H9 (cell line): ENCODE results near the gene NPAS2. TPM values are rescaled to one million over a fixed set of nuclear protein-coding genes. Genes with fewer than 3 reads are reported as not detected.

ENCODE experiments used
- DNase-seq: peaks from one replicate; pipeline ENCODE4 v3.0.0-alpha.2; 2017
- H2AFZ ChIP-seq: one replicate; pipeline ENCODE4 v1.6.1; 2013; ENCODE audit warnings: mild to moderate bottlenecking, low read length, control low read depth, moderate library complexity
- H2AK5ac ChIP-seq: 2 replicates; pipeline ENCODE4 v1.6.1; 2013; ENCODE audit warnings: low read length, control low read depth, mixed read lengths; ENCODE audit not compliant: insufficient read length
- H2BK120ac ChIP-seq: one replicate; pipeline ENCODE4 v1.6.1; 2013; ENCODE audit warnings: low read depth, mild to moderate bottlenecking, low read length, control low read depth, inconsistent platforms; ENCODE audit not compliant: poor library complexity, severe bottlenecking
- H2BK12ac ChIP-seq: 2 replicates; pipeline ENCODE4 v1.6.1; 2013; ENCODE audit warnings: low read length, control low read depth, mixed read lengths, low read depth; ENCODE audit not compliant: insufficient read length
- H2BK15ac ChIP-seq: 2 replicates; pipeline ENCODE4 v1.6.1; 2013; ENCODE audit warnings: low read depth, low read length, control low read depth
- H2BK20ac ChIP-seq: one replicate; pipeline ENCODE4 v1.6.1; 2013; ENCODE audit warnings: low read depth, mild to moderate bottlenecking, low read length, control low read depth, inconsistent platforms; ENCODE audit not compliant: poor library complexity, severe bottlenecking
- H2BK5ac ChIP-seq: 2 replicates; pipeline ENCODE4 v1.6.1; 2013; ENCODE audit warnings: low read length, control low read depth, mixed read lengths; ENCODE audit not compliant: insufficient read length
- H3K14ac ChIP-seq: 2 replicates; pipeline ENCODE4 v1.6.1; 2013; ENCODE audit warnings: low read length, control low read depth; ENCODE audit not compliant: insufficient read depth
- H3K18ac ChIP-seq: 2 replicates; pipeline ENCODE4 v1.6.1; 2013; ENCODE audit warnings: low read depth, mild to moderate bottlenecking, mixed read lengths, low read length, control low read depth; ENCODE audit not compliant: insufficient read length
- H3K23ac ChIP-seq: 2 replicates; pipeline ENCODE4 v1.6.1; 2013; ENCODE audit warnings: low read length, control low read depth, mixed read lengths, low read depth; ENCODE audit not compliant: insufficient read length
- H3K23me2 ChIP-seq: 2 replicates; pipeline ENCODE4 v1.6.1; 2013; ENCODE audit warnings: low read depth, mild to moderate bottlenecking, mixed read lengths, low read length, control low read depth; ENCODE audit not compliant: insufficient read length, poor library complexity, severe bottlenecking
- H3K27ac ChIP-seq: 2 replicates; pipeline ENCODE4 v1.5.1; 2013; ENCODE audit warnings: low read length, control low read depth, mixed read lengths, low read depth; ENCODE audit not compliant: insufficient read length
- H3K27me3 ChIP-seq: 2 replicates; pipeline ENCODE4 v1.6.1; 2013; ENCODE audit warnings: low read length, control low read depth, inconsistent platforms; ENCODE audit not compliant: insufficient read depth
- H3K4ac ChIP-seq: 2 replicates; pipeline ENCODE4 v1.6.1; 2013; ENCODE audit warnings: low read depth, mild to moderate bottlenecking, control low read depth, inconsistent platforms, low read length, moderate library complexity
- H3K4me1 ChIP-seq: 2 replicates; pipeline ENCODE4 v1.6.1; 2013; ENCODE audit warnings: low read length, control low read depth, inconsistent platforms; ENCODE audit not compliant: insufficient read depth
- H3K4me2 ChIP-seq: 2 replicates; pipeline ENCODE4 v1.6.1; 2013; ENCODE audit warnings: low read length, control low read depth, mixed read lengths; ENCODE audit not compliant: insufficient read length, insufficient read depth
- H3K56ac ChIP-seq: 2 replicates; pipeline ENCODE4 v1.6.1; 2013; ENCODE audit warnings: low read depth, mild to moderate bottlenecking, mixed read lengths, low read length, control low read depth; ENCODE audit not compliant: insufficient read length
- H3K79me1 ChIP-seq: 2 replicates; pipeline ENCODE4 v1.6.1; 2013; ENCODE audit warnings: low read depth, mild to moderate bottlenecking, moderate library complexity, low read length, control low read depth, inconsistent platforms; ENCODE audit not compliant: insufficient read depth, poor library complexity, severe bottlenecking
- H3K79me2 ChIP-seq: 2 replicates; pipeline ENCODE4 v1.6.1; 2013; ENCODE audit warnings: low read length, control low read depth, inconsistent platforms; ENCODE audit not compliant: insufficient read depth
- H3K9ac ChIP-seq: 2 replicates; pipeline ENCODE4 v1.6.1; 2013; ENCODE audit warnings: low read length, control low read depth, mixed read lengths; ENCODE audit not compliant: insufficient read length; ENCODE audit errors: extremely low read depth
- H3K9me3 ChIP-seq: one replicate; pipeline ENCODE4 v1.6.1; 2013; ENCODE audit warnings: low read depth, low read length, inconsistent platforms; ENCODE audit not compliant: control insufficient read depth
- H3T11ph ChIP-seq: one replicate; pipeline ENCODE4 v1.6.1; 2013; ENCODE audit warnings: mild to moderate bottlenecking, low read length, control low read depth, inconsistent platforms
- H4K20me1 ChIP-seq: one replicate; pipeline ENCODE4 v1.6.1; 2013; ENCODE audit not compliant: control insufficient read depth, insufficient read length, insufficient read depth
- H4K5ac ChIP-seq: 2 replicates; pipeline ENCODE4 v1.6.1; 2013; ENCODE audit warnings: low read depth, mild to moderate bottlenecking, mixed read lengths, low read length, control low read depth; ENCODE audit not compliant: insufficient read length
- H4K8ac ChIP-seq: replicated peaks from 2 replicates; pipeline ENCODE4 v1.6.1; 2013; ENCODE audit warnings: low read length, control low read depth, mixed read lengths, low read depth; ENCODE audit not compliant: insufficient read length
- H4K91ac ChIP-seq: 2 replicates; pipeline ENCODE4 v1.6.1; 2013; ENCODE audit warnings: low read depth, mild to moderate bottlenecking, moderate library complexity, mixed read lengths, low read length, control low read depth; ENCODE audit not compliant: insufficient read length
- H3K27ac Mint-ChIP-seq, 3 experiments: 2 replicates in 2 of 3; 3 replicates in 1 of 3; pipeline ENCODE4 v1.8.0; 2020 to 2021; ENCODE audit warnings: mixed read lengths in 3 of 3, mild to moderate bottlenecking in 1 of 3, moderate library complexity in 1 of 3
- H3K27me3 Mint-ChIP-seq: 2 replicates; pipeline ENCODE4 v1.8.0; 2021; ENCODE audit warnings: low read depth, mild to moderate bottlenecking, moderate library complexity, mixed read lengths
- H3K36me3 Mint-ChIP-seq, 3 experiments: 2 replicates in 2 of 3; 3 replicates in 1 of 3; pipeline ENCODE4 v1.8.0; 2020 to 2021; ENCODE audit warnings: low read depth in 3 of 3, mixed read lengths in 3 of 3; ENCODE audit not compliant: insufficient read depth in 1 of 3
- H3K4me1 Mint-ChIP-seq, 2 experiments: 2 replicates each; pipeline ENCODE4 v1.8.0; 2020; ENCODE audit warnings: mixed read lengths in 2 of 2
- H3K4me3 Mint-ChIP-seq, 2 experiments: 2 replicates in 1 of 2; 3 replicates in 1 of 2; pipeline ENCODE4 v1.8.0; 2020 to 2021; ENCODE audit warnings: mild to moderate bottlenecking in 2 of 2, mixed read lengths in 2 of 2, moderate library complexity in 1 of 2
- H3K9me3 Mint-ChIP-seq, 2 experiments: 2 replicates in 1 of 2; 3 replicates in 1 of 2; pipeline ENCODE4 v1.8.0; 2020; ENCODE audit warnings: mild to moderate bottlenecking in 2 of 2, mixed read lengths in 2 of 2, moderate library complexity in 1 of 2
- CTCF ChIP-seq: fragments of 200-600 bp; sonication (generic); conservative IDR thresholded peaks from 3 replicates; pipeline ENCODE4 v1.8.0; 2021; ENCODE audit warnings: antibody characterized with exemption, mild to moderate bottlenecking
- WGBS: extraction: QIAGEN DNeasy Blood & Tissue Kit; methylation state at CpG from one replicate; pipeline ENCODE4 v1.1.7; 2013; ENCODE audit warnings: missing lambda C conversion rate, low lambda C conversion rate, mixed read lengths; ENCODE audit not compliant: insufficient read length; ENCODE audit errors: extremely low coverage; 5-methylcytosine and 5-hydroxymethylcytosine counted together
- total RNA-seq: library from RNA; stranded (reverse); gene quantifications from 2 replicates; pipeline ENCODE4 v1.2.1, GENCODE V29; 2021

The NPAS2 gene
- total RNA-seq, 1 experiment from 2014 or later, result 1.3 TPM

GRCh38 chr2:100880036-100880435 lies 60.1 kb downstream of the NPAS2 start:
- Mint-ChIP-seq H3K36me3 (no peaks in the 10 kb centered on the region), H3K4me1 (peaks cover 20 to 37% of the 10 kb centered on the region in 2 experiments), H3K27ac (no peak overlapping the region), H3K9me3 (no peaks in the 10 kb centered on the region), H3K27me3 (peaks cover 3% of the 10 kb centered on the region; the same call in 1 of the 2 replicates), H3K4me3 (no peak overlapping the region)
- H2AK5ac ChIP-seq, result no peak overlapping the region
- H2BK120ac ChIP-seq, result no peak overlapping the region
- H3K4ac ChIP-seq, result no peak overlapping the region
- DNase-seq, result no peak
- peaks cover 6% of the 10 kb centered on the region; the same call in 1 of the 2 replicates for H3K4me1 ChIP-seq
- no peak overlapping the region for H3T11ph ChIP-seq
- H4K20me1 ChIP-seq, result no peaks in the 10 kb centered on the region
- WGBS, result no CpG with 5 or more reads among the region's 5 CpGs
- no peak overlapping the region for H3K27ac ChIP-seq
- no peaks in the 10 kb centered on the region for H3K79me1 ChIP-seq
- H4K5ac ChIP-seq, result no peak overlapping the region
- H4K91ac ChIP-seq, result no peak overlapping the region
- no peak overlapping the region for H3K9ac ChIP-seq
- no peak overlapping the region for H3K4me2 ChIP-seq
- H3K27me3 ChIP-seq, result no peaks in the 10 kb centered on the region
- no peak overlapping the region for H3K56ac ChIP-seq
- H2BK12ac ChIP-seq, result no peak overlapping the region
- H2BK20ac ChIP-seq, result no peak overlapping the region
- no peak overlapping the region for H3K18ac ChIP-seq
- no peaks in the 10 kb centered on the region for H3K9me3 ChIP-seq
- no peak overlapping the region for H2BK15ac ChIP-seq
- no peak overlapping the region for H4K8ac ChIP-seq
- TF ChIP-seq CTCF, result no peak
- H3K23me2 ChIP-seq, result no peaks in the 10 kb centered on the region
- H2BK5ac ChIP-seq, result no peak overlapping the region
- no peak overlapping the region for H2AFZ ChIP-seq
- no peaks in the 10 kb centered on the region for H3K79me2 ChIP-seq
- H3K23ac ChIP-seq, result no peak overlapping the region
- no peak overlapping the region for H3K14ac ChIP-seq
